ENCODE data around the gene LUM. TPM values are rescaled to one million over a fixed set of nuclear protein-coding genes. Genes with fewer than 3 reads are reported as not detected.
A peak's percentile ranks its signal among the peaks of the same experiment; 100 is the strongest.

Gene LUM
- total and polyA plus RNA-seq, 4 donors, result 3.7 to 22.3 (median 13.8) TPM

- no peak overlapping the region for H3K27ac ChIP-seq (ENCODE audit: low read depth in 1 of 2, low read length in 2 of 2)
- H3K36me3 ChIP-seq (ENCODE audit: control insufficient read depth in 4 of 4, insufficient read depth in 3 of 4, low read depth in 1 of 4, low read length in 3 of 4), result no peaks in the 10 kb centered on the region
- no peak overlapping the region for H3K4me3 ChIP-seq (ENCODE audit: low read depth in 1 of 3, low read length in 3 of 3)
- 83% methylated on average over 2 of the region's 2 CpGs for WGBS
- H3K27me3 ChIP-seq (ENCODE audit: control insufficient read depth in 4 of 4, insufficient read depth in 4 of 4, low read length in 3 of 4), result no peaks in the 10 kb centered on the region
- no peak for DNase-seq (ENCODE audit: low spot score)
- no peaks in the 10 kb centered on the region for H3K4me1 ChIP-seq (ENCODE audit: control insufficient read depth in 4 of 4, insufficient read depth in 4 of 4, low read length in 3 of 4)
- H3K9me3 ChIP-seq (ENCODE audit: control insufficient read depth in 4 of 4, low read length in 3 of 4), result no peaks in the 10 kb centered on the region
- H3K9ac ChIP-seq (ENCODE audit: low read depth in 1 of 2, low read length in 2 of 2), result no peak overlapping the region
- no peak for TF ChIP-seq MAX (IDR thresholded peaks at IDR 0.05)
- no peak for TF ChIP-seq RXRA (IDR thresholded peaks at IDR 0.05)
- no peak for TF ChIP-seq SP1 (IDR thresholded peaks at IDR 0.05)
- no peak for TF ChIP-seq HNF4G (IDR thresholded peaks at IDR 0.05)
- no peak for TF ChIP-seq EGR1 (IDR thresholded peaks at IDR 0.05; ENCODE audit: low read depth in 2 of 2)
- TF ChIP-seq NR2F2 (IDR thresholded peaks at IDR 0.05), result no peak
- no peak for TF ChIP-seq FOXA1 (IDR thresholded peaks at IDR 0.05)
- TF ChIP-seq HNF4A (conservative IDR thresholded peaks at IDR 0.05), result no peak
- no peak for TF ChIP-seq GABPA (IDR thresholded peaks at IDR 0.05 in 1 of 2, conservative IDR thresholded peaks at IDR 0.05 in 1 of 2)
- TF ChIP-seq, protein P1, sequence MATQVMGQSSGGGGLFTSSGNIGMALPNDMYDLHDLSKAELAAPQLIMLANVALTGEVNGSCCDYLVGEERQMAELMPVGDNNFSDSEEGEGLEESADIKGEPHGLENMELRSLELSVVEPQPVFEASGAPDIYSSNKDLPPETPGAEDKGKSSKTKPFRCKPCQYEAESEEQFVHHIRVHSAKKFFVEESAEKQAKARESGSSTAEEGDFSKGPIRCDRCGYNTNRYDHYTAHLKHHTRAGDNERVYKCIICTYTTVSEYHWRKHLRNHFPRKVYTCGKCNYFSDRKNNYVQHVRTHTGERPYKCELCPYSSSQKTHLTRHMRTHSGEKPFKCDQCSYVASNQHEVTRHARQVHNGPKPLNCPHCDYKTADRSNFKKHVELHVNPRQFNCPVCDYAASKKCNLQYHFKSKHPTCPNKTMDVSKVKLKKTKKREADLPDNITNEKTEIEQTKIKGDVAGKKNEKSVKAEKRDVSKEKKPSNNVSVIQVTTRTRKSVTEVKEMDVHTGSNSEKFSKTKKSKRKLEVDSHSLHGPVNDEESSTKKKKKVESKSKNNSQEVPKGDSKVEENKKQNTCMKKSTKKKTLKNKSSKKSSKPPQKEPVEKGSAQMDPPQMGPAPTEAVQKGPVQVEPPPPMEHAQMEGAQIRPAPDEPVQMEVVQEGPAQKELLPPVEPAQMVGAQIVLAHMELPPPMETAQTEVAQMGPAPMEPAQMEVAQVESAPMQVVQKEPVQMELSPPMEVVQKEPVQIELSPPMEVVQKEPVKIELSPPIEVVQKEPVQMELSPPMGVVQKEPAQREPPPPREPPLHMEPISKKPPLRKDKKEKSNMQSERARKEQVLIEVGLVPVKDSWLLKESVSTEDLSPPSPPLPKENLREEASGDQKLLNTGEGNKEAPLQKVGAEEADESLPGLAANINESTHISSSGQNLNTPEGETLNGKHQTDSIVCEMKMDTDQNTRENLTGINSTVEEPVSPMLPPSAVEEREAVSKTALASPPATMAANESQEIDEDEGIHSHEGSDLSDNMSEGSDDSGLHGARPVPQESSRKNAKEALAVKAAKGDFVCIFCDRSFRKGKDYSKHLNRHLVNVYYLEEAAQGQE (IDR thresholded peaks at IDR 0.05), result no peak
- no peak for TF ChIP-seq RAD21 (IDR thresholded peaks at IDR 0.05)
- no peak for TF ChIP-seq YY1 (IDR thresholded peaks at IDR 0.05)
- no peak for TF ChIP-seq JUND (IDR thresholded peaks at IDR 0.05)
- no peak for TF ChIP-seq TAF1 (conservative IDR thresholded peaks at IDR 0.05)
- TF ChIP-seq, protein P2, sequence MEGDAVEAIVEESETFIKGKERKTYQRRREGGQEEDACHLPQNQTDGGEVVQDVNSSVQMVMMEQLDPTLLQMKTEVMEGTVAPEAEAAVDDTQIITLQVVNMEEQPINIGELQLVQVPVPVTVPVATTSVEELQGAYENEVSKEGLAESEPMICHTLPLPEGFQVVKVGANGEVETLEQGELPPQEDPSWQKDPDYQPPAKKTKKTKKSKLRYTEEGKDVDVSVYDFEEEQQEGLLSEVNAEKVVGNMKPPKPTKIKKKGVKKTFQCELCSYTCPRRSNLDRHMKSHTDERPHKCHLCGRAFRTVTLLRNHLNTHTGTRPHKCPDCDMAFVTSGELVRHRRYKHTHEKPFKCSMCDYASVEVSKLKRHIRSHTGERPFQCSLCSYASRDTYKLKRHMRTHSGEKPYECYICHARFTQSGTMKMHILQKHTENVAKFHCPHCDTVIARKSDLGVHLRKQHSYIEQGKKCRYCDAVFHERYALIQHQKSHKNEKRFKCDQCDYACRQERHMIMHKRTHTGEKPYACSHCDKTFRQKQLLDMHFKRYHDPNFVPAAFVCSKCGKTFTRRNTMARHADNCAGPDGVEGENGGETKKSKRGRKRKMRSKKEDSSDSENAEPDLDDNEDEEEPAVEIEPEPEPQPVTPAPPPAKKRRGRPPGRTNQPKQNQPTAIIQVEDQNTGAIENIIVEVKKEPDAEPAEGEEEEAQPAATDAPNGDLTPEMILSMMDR (IDR thresholded peaks at IDR 0.05; ENCODE audit: low read depth, low read length, missing input control), result no peak
Observed at GRCh38 chr12:91144053-91144452, 32.8 kb upstream of the LUM start.

DNA sequence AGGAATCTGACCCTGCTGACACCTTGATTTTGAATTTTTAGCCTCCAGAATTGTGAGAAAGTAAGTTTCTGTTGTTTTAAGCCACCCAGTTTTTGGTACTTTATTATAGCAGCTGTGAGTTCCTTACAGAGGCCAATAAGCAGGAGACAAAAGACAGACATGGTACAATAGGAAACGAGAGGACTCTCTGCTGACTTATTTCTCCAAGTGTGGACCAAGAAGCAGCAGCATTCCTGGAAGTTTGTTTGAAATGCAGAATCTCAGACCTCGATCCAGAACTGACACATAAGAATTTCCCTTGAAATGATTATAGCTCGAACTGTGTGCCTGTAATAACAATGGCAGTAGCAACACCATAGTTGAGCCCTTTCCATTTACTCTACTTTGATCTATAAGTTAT is 31.9 kb upstream of the LUM start:
- Histone ChIP-seq H3K27ac (ENCODE audit: low read depth in 1 of 2, low read length in 2 of 2) (peak overlapping the region in 1 of 2 donors; percentile 34), H3K36me3 (ENCODE audit: control insufficient read depth in 4 of 4, insufficient read depth in 3 of 4, low read depth in 1 of 4, low read length in 3 of 4) (no peaks in the 10 kb centered on the region), H3K4me3 (ENCODE audit: low read depth in 1 of 3, low read length in 3 of 3) (no peak overlapping the region), H3K27me3 (ENCODE audit: control insufficient read depth in 4 of 4, insufficient read depth in 4 of 4, low read length in 3 of 4) (no peaks in the 10 kb centered on the region), H3K9me3 (ENCODE audit: control insufficient read depth in 4 of 4, low read length in 3 of 4) (no peaks in the 10 kb centered on the region), H3K9ac (ENCODE audit: low read depth in 1 of 2, low read length in 2 of 2) (no peak overlapping the region), H3K4me1 (ENCODE audit: control insufficient read depth in 4 of 4, insufficient read depth in 4 of 4, low read length in 3 of 4) (no peaks in the 10 kb centered on the region)
- 66% methylated on average over 3 of the region's 3 CpGs for WGBS
- TF ChIP-seq, protein P2 (IDR thresholded peaks at IDR 0.05; ENCODE audit: low read depth, low read length, missing input control), result no peak
- no peak for TF ChIP-seq RXRA (IDR thresholded peaks at IDR 0.05)
- TF ChIP-seq JUND (IDR thresholded peaks at IDR 0.05), result no peak
- TF ChIP-seq, protein P3, sequence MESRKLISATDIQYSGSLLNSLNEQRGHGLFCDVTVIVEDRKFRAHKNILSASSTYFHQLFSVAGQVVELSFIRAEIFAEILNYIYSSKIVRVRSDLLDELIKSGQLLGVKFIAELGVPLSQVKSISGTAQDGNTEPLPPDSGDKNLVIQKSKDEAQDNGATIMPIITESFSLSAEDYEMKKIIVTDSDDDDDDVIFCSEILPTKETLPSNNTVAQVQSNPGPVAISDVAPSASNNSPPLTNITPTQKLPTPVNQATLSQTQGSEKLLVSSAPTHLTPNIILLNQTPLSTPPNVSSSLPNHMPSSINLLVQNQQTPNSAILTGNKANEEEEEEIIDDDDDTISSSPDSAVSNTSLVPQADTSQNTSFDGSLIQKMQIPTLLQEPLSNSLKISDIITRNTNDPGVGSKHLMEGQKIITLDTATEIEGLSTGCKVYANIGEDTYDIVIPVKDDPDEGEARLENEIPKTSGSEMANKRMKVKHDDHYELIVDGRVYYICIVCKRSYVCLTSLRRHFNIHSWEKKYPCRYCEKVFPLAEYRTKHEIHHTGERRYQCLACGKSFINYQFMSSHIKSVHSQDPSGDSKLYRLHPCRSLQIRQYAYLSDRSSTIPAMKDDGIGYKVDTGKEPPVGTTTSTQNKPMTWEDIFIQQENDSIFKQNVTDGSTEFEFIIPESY (IDR thresholded peaks at IDR 0.05), result no peak
- no peak for TF ChIP-seq GABPA (IDR thresholded peaks at IDR 0.05 in 1 of 2, conservative IDR thresholded peaks at IDR 0.05 in 1 of 2)
- no peak for TF ChIP-seq NR2F2 (IDR thresholded peaks at IDR 0.05)
- TF ChIP-seq HNF4A (conservative IDR thresholded peaks at IDR 0.05), result no peak
- TF ChIP-seq, protein P1 (IDR thresholded peaks at IDR 0.05), result no peak
- TF ChIP-seq ATF3 (IDR thresholded peaks at IDR 0.05), result no peak
- TF ChIP-seq EGR1 (IDR thresholded peaks at IDR 0.05; ENCODE audit: low read depth in 2 of 2), result no peak
- TF ChIP-seq MAX (IDR thresholded peaks at IDR 0.05), result no peak
- TF ChIP-seq SP1 (IDR thresholded peaks at IDR 0.05), result no peak
- TF ChIP-seq RAD21 (IDR thresholded peaks at IDR 0.05), result no peak
- DNase-seq (ENCODE audit: low spot score), result no peak

All from liver (tissue), 9 donors.